ENCODE data around the gene CACHD1. TPM values are rescaled to one million over a fixed set of nuclear protein-coding genes. Genes with fewer than 3 reads are reported as not detected.
A peak's percentile ranks its signal among the peaks of the same experiment; 100 is the strongest.

CACHD1 gene
- total and polyA plus RNA-seq, 8 donors: 1.4 to 22.8 (median 4.8) TPM

DNA sequence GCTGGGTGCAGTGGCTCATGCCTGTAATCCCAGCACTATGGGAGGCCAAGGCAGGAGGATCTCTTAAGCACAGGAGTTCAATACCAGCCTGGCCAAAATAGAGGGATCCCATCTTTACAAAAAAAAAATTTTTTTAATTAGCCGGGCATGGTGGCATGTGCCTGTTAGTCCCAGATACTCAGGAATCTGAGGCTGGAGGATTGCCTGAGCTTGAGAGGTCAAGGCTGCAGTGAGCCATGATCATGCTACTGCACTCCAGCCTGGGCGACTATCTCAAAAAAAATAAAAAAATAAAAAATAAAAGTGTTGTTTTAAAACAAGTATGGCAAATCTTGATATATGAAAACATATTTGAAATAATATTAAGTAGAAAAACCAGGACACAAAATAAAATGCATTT lies 44.4 kb upstream of the CACHD1 start:
- intact Hi-C loops (cut with DNase I; ENCODE audit: low total_unique reads): no loop called here

GRCh38 chr1:64426681-64427080 lies 43.2 kb upstream of the CACHD1 start:
- H3K9me3 ChIP-seq: no peaks in the 10 kb centered on the region
- H3K4me1 ChIP-seq: peaks cover 0 to 8% (median 0%) of the 10 kb centered on the region in 4 donors
- TF ChIP-seq POLR2AphosphoS5 (IDR thresholded peaks at IDR 0.05) (no peak), CTCF (IDR thresholded peaks at IDR 0.05) (no peak), EP300 (IDR thresholded peaks at IDR 0.05) (no peak), POLR2A (IDR thresholded peaks at IDR 0.05) (no peak)
- WGBS, 5 donors: 30 to 62% (median 45%) methylated on average over 2 of the region's 2 CpGs
- H3K4me3 ChIP-seq: no peak overlapping the region
- intact Hi-C loops (cut with DNase I; ENCODE audit: low total_unique reads): no loop called here
- DNase-seq: no peak
- H3K36me3 ChIP-seq: no peaks in the 10 kb centered on the region
- H3K27me3 ChIP-seq: no peaks in the 10 kb centered on the region
- H3K27ac ChIP-seq: no peak overlapping the region

More for the DNA sequence above, 44.4 kb upstream of the CACHD1 start:
- no peaks in the 10 kb centered on the region for H3K27me3 ChIP-seq
- peaks cover 0 to 8% (median 0%) of the 10 kb centered on the region in 4 donors for H3K4me1 ChIP-seq
- TF ChIP-seq EP300 (IDR thresholded peaks at IDR 0.05) (no peak), CTCF (IDR thresholded peaks at IDR 0.05) (no peak), POLR2A (IDR thresholded peaks at IDR 0.05) (no peak), POLR2AphosphoS5 (IDR thresholded peaks at IDR 0.05) (no peak)
- 91 to 96% (median 94%) methylated on average over 2 of the region's 2 CpGs for WGBS, 5 donors
- H3K9me3 ChIP-seq: no peaks in the 10 kb centered on the region
- no peak overlapping the region for H3K27ac ChIP-seq
- no peaks in the 10 kb centered on the region for H3K36me3 ChIP-seq
- no peak overlapping the region for H3K4me3 ChIP-seq
- DNase-seq: no peak

GRCh38 chr1:64427879-64428278 lies 42.0 kb upstream of the CACHD1 start:
- no peaks in the 10 kb centered on the region for H3K36me3 ChIP-seq
- WGBS, 5 donors: 29 to 46% (median 42%) methylated on average over 3 of the region's 3 CpGs
- peaks cover 0 to 8% (median 0%) of the 10 kb centered on the region in 4 donors for H3K4me1 ChIP-seq
- intact Hi-C loops (cut with DNase I; ENCODE audit: low total_unique reads): no loop called here
- H3K4me3 ChIP-seq: no peak overlapping the region
- DNase-seq: peak in 1 of 2 donors; percentile 29
- H3K9me3 ChIP-seq: no peaks in the 10 kb centered on the region
- no peak overlapping the region for H3K27ac ChIP-seq
- H3K27me3 ChIP-seq: no peaks in the 10 kb centered on the region
- TF ChIP-seq POLR2AphosphoS5 (IDR thresholded peaks at IDR 0.05) (no peak), CTCF (IDR thresholded peaks at IDR 0.05) (no peak), EP300 (IDR thresholded peaks at IDR 0.05) (no peak), POLR2A (IDR thresholded peaks at IDR 0.05) (no peak)

DNA sequence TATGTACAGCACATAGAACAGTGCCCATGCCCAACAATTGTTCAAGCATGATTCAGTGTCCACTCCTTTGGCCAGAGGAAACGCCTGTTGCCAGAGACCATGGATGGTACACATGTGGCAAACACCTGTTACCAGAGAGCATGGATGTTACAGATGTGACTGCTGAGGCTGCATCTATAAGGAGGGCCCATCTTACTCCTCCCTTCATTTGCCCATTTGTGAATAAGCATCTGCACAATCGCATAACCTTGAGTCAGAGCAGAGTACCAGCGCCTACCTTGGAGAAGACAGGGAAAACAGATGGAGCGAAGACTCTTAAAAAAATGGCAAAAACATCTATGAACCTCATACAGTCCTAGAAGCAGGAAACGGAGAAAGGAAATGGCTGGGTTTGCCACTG lies 36.6 kb upstream of the CACHD1 start:
- no peak for TF ChIP-seq POLR2AphosphoS5 (IDR thresholded peaks at IDR 0.05)
- no peaks in the 10 kb centered on the region for H3K9me3 ChIP-seq

DNA sequence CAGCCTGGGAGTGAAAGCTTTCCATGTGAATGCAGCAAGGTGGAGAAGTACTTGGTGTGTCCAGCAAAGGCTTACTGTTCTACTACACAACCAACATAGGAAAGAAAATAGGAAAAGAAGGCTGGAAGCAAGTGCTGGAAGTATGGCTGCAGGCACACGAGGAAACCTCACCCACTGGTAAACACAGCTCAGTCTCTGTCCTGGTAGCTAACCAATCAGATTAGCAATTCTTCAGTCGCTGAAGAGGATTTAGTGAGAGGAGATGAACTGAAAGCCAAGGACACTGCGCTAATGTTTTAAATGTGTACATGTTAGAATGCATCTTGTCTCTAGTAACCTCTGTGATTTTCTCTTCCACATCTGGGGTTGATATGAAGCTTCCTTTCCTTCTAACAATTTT lies 36.2 kb upstream of the CACHD1 start:
- Histone ChIP-seq H3K4me1 (no peaks in the 10 kb centered on the region), H3K36me3 (no peaks in the 10 kb centered on the region), H3K4me3 (no peak overlapping the region), H3K9me3 (no peaks in the 10 kb centered on the region), H3K27ac (no peak overlapping the region), H3K27me3 (no peaks in the 10 kb centered on the region)
- DNase-seq: no peak
- TF ChIP-seq CTCF (IDR thresholded peaks at IDR 0.05) (no peak), EP300 (IDR thresholded peaks at IDR 0.05) (no peak), POLR2A (IDR thresholded peaks at IDR 0.05) (no peak), POLR2AphosphoS5 (IDR thresholded peaks at IDR 0.05) (no peak)
- WGBS, 5 donors: 53 to 66% (median 59%) methylated on average over 3 of the region's 3 CpGs
- intact Hi-C loops (cut with DNase I; ENCODE audit: low total_unique reads): no loop called here

More for the DNA sequence above, 36.6 kb upstream of the CACHD1 start:
- WGBS, 5 donors: 82 to 94% (median 91%) methylated on average over 5 of the region's 5 CpGs
- H3K27ac ChIP-seq: no peak overlapping the region
- no peaks in the 10 kb centered on the region for H3K4me1 ChIP-seq
- intact Hi-C loops (cut with DNase I; ENCODE audit: low total_unique reads): no loop called here
- no peaks in the 10 kb centered on the region for H3K27me3 ChIP-seq
- no peak overlapping the region for H3K4me3 ChIP-seq
- DNase-seq: no peak
- no peaks in the 10 kb centered on the region for H3K36me3 ChIP-seq
